B cell (primary cell): ENCODE measurements around the gene NPR3. TPM values are rescaled to one million over a fixed set of nuclear protein-coding genes. Genes with fewer than 3 reads are reported as not detected.

Experiments used
- ATAC-seq: fragments of 200-7000 bp; cut with Tn5 transposase; one replicate; pipeline ENCODE4 v1.10.0; 2021; ENCODE audit warnings: low read depth, mild to moderate bottlenecking, moderate number of reproducible peaks, moderate library complexity
- CTCF ChIA-PET: fragments of 350-600 bp; sonication (Branson Sonifier 250); formaldehyde crosslinking; loops from one replicate; lab custom pipeline; 2021; ENCODE audit warnings: antibody characterized with exemption, inconsistent platforms; lab: Charles Lee
- POLR2A ChIA-PET: fragments of 350-600 bp; sonication (Branson Sonifier 250); formaldehyde crosslinking; loops from one replicate; lab custom pipeline; 2021; ENCODE audit warnings: antibody characterized with exemption; lab: Charles Lee
- DNase-seq: peaks from one replicate; pipeline ENCODE4 v3.0.0; 2013
- H2AFZ ChIP-seq: 2 replicates; pipeline ENCODE4 v1.6.1; 2012; ENCODE audit warnings: mild to moderate bottlenecking, low read depth, low read length; ENCODE audit not compliant: insufficient read depth, poor library complexity, severe bottlenecking
- H3K27ac ChIP-seq, 2 donors: 1 replicate in 1 of 2; 2 replicates in 1 of 2; pipeline ENCODE4 v1.5.1; 2012 to 2013; ENCODE audit warnings: low read length in 2 of 2, mild to moderate bottlenecking in 2 of 2, moderate library complexity in 1 of 2
- H3K27me3 ChIP-seq, 4 experiments: fragments of 200-600 bp in 1 of 4; sonication (generic) in 1 of 4; replicated peaks in 1 of 4; 1 replicate in 2 of 4; 2 replicates in 2 of 4; pipeline versions ENCODE4 v1.6.1 to v1.7.0; 2013 to 2016; ENCODE audit warnings: low read length in 3 of 4, mild to moderate bottlenecking in 2 of 4, mixed read lengths in 1 of 4, moderate library complexity in 1 of 4; ENCODE audit not compliant: insufficient read depth in 4 of 4, control insufficient read depth in 3 of 4; ENCODE audit errors: control extremely low read depth in 1 of 4
- H3K36me3 ChIP-seq, 2 experiments: replicated peaks in 1 of 2; 1 replicate in 1 of 2; 2 replicates in 1 of 2; pipeline versions ENCODE4 v1.6.1 to v1.7.1; 2013; ENCODE audit warnings: low read length in 1 of 2; ENCODE audit not compliant: insufficient read depth in 2 of 2, control insufficient read depth in 1 of 2; ENCODE audit errors: control extremely low read depth in 1 of 2, extremely low read depth in 1 of 2
- H3K4me1 ChIP-seq, 2 donors: fragments of 200-600 bp in 1 of 2; sonication (generic) in 1 of 2; 1 replicate in 1 of 2; 2 replicates in 1 of 2; pipeline versions ENCODE4 v1.5.1 to v1.6.1; 2013 to 2017; ENCODE audit warnings: low read length in 2 of 2; ENCODE audit not compliant: control insufficient read depth in 2 of 2, insufficient read depth in 2 of 2
- H3K4me2 ChIP-seq: replicated peaks from 2 replicates; pipeline ENCODE3; 2012; ENCODE audit warnings: mild to moderate bottlenecking, low read depth, low read length; ENCODE audit not compliant: poor library complexity, severe bottlenecking
- H3K4me3 ChIP-seq, 5 experiments: fragments of 200-600 bp in 1 of 5; sonication (generic) in 1 of 5; 1 replicate in 3 of 5; 2 replicates in 2 of 5; pipeline versions ENCODE4 v1.5.1 to v1.7.0; 2011 to 2016; ENCODE audit warnings: low read length in 4 of 5, mild to moderate bottlenecking in 4 of 5, low read depth in 2 of 5, control low read depth in 1 of 5, moderate library complexity in 1 of 5; ENCODE audit not compliant: insufficient read depth in 1 of 5; ENCODE audit errors: control extremely low read depth in 1 of 5, extremely low read depth in 1 of 5
- H3K79me2 ChIP-seq: fragments of 200-600 bp; sonication (generic); one replicate; pipeline ENCODE4 v1.6.0; 2016; ENCODE audit warnings: low read length; ENCODE audit not compliant: control insufficient read depth, insufficient read depth
- H3K9ac ChIP-seq: fragments of 200-600 bp; sonication (generic); 2 replicates; pipeline ENCODE4 v1.6.1; 2017; ENCODE audit warnings: mild to moderate bottlenecking, low read length, moderate library complexity
- H3K9me3 ChIP-seq, 3 donors: one replicate each; pipeline versions ENCODE4 v1.6.1 to v1.7.1; 2013; ENCODE audit warnings: low read length in 2 of 3; ENCODE audit not compliant: control insufficient read depth in 2 of 3, insufficient read depth in 1 of 3; ENCODE audit errors: control extremely low read depth in 1 of 3
- H4K20me1 ChIP-seq: 2 replicates; pipeline ENCODE4 v1.6.0; 2012; ENCODE audit warnings: mild to moderate bottlenecking, low read length; ENCODE audit not compliant: insufficient read depth, control insufficient read depth, poor library complexity, severe bottlenecking
- H3K27ac Mint-ChIP-seq: one replicate; pipeline ENCODE4 v1.8.0; 2021; ENCODE audit warnings: mixed read lengths
- H3K27me3 Mint-ChIP-seq: one replicate; pipeline ENCODE4 v1.8.0; 2021; ENCODE audit warnings: mixed read lengths
- H3K4me1 Mint-ChIP-seq: one replicate; pipeline ENCODE4 v1.8.0; 2021; ENCODE audit warnings: mixed read lengths
- H3K4me3 Mint-ChIP-seq: one replicate; pipeline ENCODE4 v1.8.0; 2021; ENCODE audit warnings: mixed read lengths
- H3K9me3 Mint-ChIP-seq: one replicate; pipeline ENCODE4 v1.8.0; 2022; ENCODE audit warnings: mixed read lengths; ENCODE audit not compliant: insufficient read depth
- EZH2 ChIP-seq: IDR thresholded peaks from 2 replicates; pipeline ENCODE4 v1.6.1; 2012; ENCODE audit warnings: borderline replicate concordance, low read depth, mild to moderate bottlenecking, moderate library complexity, low read length; ENCODE audit not compliant: insufficient read depth, poor library complexity, severe bottlenecking
- WGBS: methylation state at CpG from one replicate; pipeline ENCODE4 v1.1.5; 2013; ENCODE audit warnings: missing lambda C conversion rate; ENCODE audit not compliant: insufficient coverage; 5-methylcytosine and 5-hydroxymethylcytosine counted together
- intact Hi-C: fragments of 100-400 bp; cut with micrococcal nuclease; formaldehyde crosslinking; loops from one replicate; pipeline ENCODE4 v1.10.0; 2022
- polyA minus RNA-seq: library from RNA; depleted of rRNA, polyadenylated mRNA; stranded (reverse); fragments of >200 nt; gene quantifications from 2 replicates; pipeline ENCODE4 v1.2.3, GENCODE V29; 2012
- polyA plus RNA-seq: library from polyadenylated mRNA; depleted of rRNA; stranded (reverse); fragments of >200 nt; gene quantifications from 2 replicates; pipeline ENCODE4 v1.2.3, GENCODE V29; 2012
- total RNA-seq, 2 donors: library from RNA; stranded (reverse); fragments of 120-200 nt in 1 of 2; gene quantifications; 1 replicate in 1 of 2; 2 replicates in 1 of 2; pipeline versions ENCODE4 v1.2.3 to v1.2.4, GENCODE V29; 2013 to 2022
- TF ChIP-seq, protein P1 (sequence below): fragments of 200-600 bp; IDR thresholded peaks from one replicate; pipeline ENCODE4 v1.8.0; 2022; ENCODE audit warnings: antibody characterized with exemption, mild to moderate bottlenecking

Gene NPR3, protein sequence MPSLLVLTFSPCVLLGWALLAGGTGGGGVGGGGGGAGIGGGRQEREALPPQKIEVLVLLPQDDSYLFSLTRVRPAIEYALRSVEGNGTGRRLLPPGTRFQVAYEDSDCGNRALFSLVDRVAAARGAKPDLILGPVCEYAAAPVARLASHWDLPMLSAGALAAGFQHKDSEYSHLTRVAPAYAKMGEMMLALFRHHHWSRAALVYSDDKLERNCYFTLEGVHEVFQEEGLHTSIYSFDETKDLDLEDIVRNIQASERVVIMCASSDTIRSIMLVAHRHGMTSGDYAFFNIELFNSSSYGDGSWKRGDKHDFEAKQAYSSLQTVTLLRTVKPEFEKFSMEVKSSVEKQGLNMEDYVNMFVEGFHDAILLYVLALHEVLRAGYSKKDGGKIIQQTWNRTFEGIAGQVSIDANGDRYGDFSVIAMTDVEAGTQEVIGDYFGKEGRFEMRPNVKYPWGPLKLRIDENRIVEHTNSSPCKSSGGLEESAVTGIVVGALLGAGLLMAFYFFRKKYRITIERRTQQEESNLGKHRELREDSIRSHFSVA
- total RNA-seq: not detected in 2 replicates
- total RNA-seq (2013): 0.37 TPM
- polyA plus RNA-seq: not detected in 2 replicates
- polyA minus RNA-seq: not detected in 2 replicates

DNA sequence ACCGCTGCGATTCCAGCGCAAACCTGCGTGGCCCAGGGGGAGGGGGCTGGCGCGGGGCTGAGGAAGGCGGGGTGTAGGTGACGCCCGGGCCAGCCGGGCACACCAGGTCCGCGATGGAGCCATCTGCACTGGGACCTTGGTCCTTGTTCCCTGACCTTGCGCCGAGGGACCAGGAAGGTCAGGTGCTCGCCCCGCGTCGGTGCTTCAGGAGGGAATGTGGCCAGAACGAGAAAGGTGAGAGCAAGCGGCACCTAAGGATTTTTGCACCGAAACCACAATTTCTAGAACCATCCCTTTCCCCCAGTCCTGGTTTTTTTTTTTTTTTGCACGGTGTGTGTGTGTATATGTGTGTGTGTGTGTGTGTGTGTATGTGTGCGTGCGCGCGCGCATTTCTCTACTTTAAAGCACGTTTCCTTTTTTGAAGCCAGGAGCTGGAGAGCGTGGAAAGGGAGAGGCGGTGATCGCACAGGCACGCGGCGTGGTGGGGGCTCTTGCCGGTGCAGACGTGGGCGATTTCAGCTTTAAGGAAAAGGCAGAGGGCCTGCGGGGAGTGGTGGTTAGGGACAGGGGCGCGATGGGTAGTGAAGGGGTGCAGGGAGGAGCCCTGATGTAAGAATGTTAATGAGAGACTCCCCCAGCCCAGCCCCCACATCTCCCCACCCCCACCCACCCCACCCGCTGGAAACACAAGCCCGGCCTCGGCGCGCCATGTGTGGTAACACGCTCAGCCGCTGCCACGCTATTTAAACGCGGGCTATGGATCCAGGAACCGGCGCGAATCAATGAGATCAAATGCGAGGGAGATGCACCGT, at the start of gene NPR3:
Gene NPR3, plus strand, starts transcription at position 772 of the 812 bp plus-strand sequence. CDS start 456 bp downstream, outside the sequence.
- intact Hi-C loops: no loop called here
- Histone ChIP-seq H2AFZ (peak within 1 kb of the TSS; percentile 70), H3K9ac (peak within 1 kb of the TSS; percentile 68), H3K9me3 (peaks cover 0 to 16% (median 0%) of the 10 kb centered on the region in 3 donors), H4K20me1 (no peaks in the 10 kb centered on the region), H3K27ac (no peak within 1 kb of the TSS), H3K79me2 (no peaks in the 10 kb centered on the region), H3K27me3 (peaks cover 0 to 42% (median 21%) of the 10 kb centered on the region in 4 experiments), H3K36me3 (no peaks in the 10 kb centered on the region), H3K4me1 (peaks cover 35 to 48% of the 10 kb centered on the region in 2 donors), H3K4me2 (peak within 1 kb of the TSS; percentile 89), H3K4me3 (peak within 1 kb of the TSS; percentile 37 to 74 (median 59))
- Mint-ChIP-seq H3K9me3 (no peaks in the 10 kb centered on the region), H3K27me3 (peaks cover 56% of the 10 kb centered on the region), H3K4me3 (peak within 1 kb of the TSS; percentile 78), H3K27ac (no peak within 1 kb of the TSS), H3K4me1 (peaks cover 35% of the 10 kb centered on the region)
- ChIA-PET CTCF (no interaction called here), POLR2A (no interaction called here)
- WGBS: 2% methylated on average over 33 of the region's 55 CpGs
- TF ChIP-seq, protein P1, sequence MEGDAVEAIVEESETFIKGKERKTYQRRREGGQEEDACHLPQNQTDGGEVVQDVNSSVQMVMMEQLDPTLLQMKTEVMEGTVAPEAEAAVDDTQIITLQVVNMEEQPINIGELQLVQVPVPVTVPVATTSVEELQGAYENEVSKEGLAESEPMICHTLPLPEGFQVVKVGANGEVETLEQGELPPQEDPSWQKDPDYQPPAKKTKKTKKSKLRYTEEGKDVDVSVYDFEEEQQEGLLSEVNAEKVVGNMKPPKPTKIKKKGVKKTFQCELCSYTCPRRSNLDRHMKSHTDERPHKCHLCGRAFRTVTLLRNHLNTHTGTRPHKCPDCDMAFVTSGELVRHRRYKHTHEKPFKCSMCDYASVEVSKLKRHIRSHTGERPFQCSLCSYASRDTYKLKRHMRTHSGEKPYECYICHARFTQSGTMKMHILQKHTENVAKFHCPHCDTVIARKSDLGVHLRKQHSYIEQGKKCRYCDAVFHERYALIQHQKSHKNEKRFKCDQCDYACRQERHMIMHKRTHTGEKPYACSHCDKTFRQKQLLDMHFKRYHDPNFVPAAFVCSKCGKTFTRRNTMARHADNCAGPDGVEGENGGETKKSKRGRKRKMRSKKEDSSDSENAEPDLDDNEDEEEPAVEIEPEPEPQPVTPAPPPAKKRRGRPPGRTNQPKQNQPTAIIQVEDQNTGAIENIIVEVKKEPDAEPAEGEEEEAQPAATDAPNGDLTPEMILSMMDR: no peak
- TF ChIP-seq EZH2: no peak
- DNase-seq: peak; percentile 25
- no peak for ATAC-seq
